Gastroesophageal sphincter (tissue), 3 donors: ENCODE data around the gene PEX10.

ENCODE experiments used
- EP300 ChIP-seq: sonication (generic); formaldehyde crosslinking; IDR thresholded peaks from one replicate; pipeline ENCODE4 v1.6.1; 2017; ENCODE audit warnings: antibody characterized with exemption, mild to moderate bottlenecking
- POLR2A ChIP-seq, 2 donors: fragments of 450-650 bp; IDR thresholded peaks; one replicate each; pipeline ENCODE4 v1.6.1; 2017; ENCODE audit warnings: antibody characterized with exemption in 2 of 2, mild to moderate bottlenecking in 2 of 2, moderate library complexity in 1 of 2
- TF ChIP-seq, protein P1 (sequence below), 4 experiments: fragments of 200-600 bp in 2 of 4; fragments of 450-650 bp in 2 of 4; sonication (generic) in 1 of 4; IDR thresholded peaks; one replicate each; pipeline ENCODE4 v1.5.1; 2017 to 2019; ENCODE audit warnings: antibody characterized with exemption in 4 of 4, mild to moderate bottlenecking in 2 of 4, moderate library complexity in 2 of 4

DNA sequence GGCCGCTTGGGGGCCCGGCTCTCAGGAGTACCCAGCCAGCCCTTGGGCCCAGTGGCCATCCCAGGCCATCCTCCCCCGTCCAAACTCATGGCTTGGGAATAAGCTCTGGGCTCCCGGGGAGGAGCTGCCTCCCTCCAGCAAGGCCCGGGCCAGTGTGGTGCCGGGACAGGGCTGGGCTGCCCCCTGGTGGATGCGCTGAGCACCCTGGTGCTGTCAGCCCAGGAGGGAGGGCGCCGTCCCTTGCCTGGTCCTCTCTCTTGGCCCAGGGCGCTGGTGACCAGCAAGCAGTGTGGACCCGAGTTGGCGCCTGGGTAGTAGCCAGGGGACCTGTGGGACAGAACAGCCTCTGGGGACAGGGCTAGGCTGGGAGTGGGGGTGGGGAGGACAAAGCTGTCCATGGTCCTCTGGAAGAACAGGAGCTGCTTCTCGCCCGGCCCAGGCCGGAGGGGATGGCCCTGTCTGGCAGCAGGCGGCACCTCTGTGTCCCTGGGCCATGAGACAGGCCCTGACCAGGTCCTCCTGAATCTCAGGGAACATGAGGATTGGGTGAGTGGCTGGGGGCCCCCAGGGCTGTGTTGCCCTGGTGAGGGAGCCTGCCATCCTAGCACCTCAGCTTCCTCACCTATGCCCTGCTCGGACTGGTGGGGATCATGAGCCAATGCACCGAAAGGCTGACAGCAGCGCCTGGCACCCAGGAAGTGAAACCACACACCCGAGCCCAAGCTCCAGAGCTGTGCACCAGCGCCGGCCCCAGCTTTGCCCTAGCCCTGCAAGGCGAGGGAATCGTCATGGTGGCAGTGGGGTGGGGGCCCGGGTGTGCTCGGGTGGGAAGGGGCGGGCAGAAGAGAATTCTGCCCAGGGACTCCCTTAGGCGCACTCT lies 30.4 kb downstream of the PEX10 start:
- TF ChIP-seq, protein P1, sequence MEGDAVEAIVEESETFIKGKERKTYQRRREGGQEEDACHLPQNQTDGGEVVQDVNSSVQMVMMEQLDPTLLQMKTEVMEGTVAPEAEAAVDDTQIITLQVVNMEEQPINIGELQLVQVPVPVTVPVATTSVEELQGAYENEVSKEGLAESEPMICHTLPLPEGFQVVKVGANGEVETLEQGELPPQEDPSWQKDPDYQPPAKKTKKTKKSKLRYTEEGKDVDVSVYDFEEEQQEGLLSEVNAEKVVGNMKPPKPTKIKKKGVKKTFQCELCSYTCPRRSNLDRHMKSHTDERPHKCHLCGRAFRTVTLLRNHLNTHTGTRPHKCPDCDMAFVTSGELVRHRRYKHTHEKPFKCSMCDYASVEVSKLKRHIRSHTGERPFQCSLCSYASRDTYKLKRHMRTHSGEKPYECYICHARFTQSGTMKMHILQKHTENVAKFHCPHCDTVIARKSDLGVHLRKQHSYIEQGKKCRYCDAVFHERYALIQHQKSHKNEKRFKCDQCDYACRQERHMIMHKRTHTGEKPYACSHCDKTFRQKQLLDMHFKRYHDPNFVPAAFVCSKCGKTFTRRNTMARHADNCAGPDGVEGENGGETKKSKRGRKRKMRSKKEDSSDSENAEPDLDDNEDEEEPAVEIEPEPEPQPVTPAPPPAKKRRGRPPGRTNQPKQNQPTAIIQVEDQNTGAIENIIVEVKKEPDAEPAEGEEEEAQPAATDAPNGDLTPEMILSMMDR (IDR thresholded peaks at IDR 0.05), result peak in 3 of 4 experiments; percentile 97 to 98 (median 98)
- TF ChIP-seq EP300, result no peak
- TF ChIP-seq POLR2A (IDR thresholded peaks at IDR 0.05), result no peak
